ENCODE measurements around the gene DIS3L2. TPM values are rescaled to one million over a fixed set of nuclear protein-coding genes. Genes with fewer than 3 reads are reported as not detected.
A peak's percentile ranks its signal among the peaks of the same experiment; 100 is the strongest.

DIS3L2 gene
- total RNA-seq, 1 donor from 2014 or later: 53.6 TPM

- TF ChIP-seq, protein P1, sequence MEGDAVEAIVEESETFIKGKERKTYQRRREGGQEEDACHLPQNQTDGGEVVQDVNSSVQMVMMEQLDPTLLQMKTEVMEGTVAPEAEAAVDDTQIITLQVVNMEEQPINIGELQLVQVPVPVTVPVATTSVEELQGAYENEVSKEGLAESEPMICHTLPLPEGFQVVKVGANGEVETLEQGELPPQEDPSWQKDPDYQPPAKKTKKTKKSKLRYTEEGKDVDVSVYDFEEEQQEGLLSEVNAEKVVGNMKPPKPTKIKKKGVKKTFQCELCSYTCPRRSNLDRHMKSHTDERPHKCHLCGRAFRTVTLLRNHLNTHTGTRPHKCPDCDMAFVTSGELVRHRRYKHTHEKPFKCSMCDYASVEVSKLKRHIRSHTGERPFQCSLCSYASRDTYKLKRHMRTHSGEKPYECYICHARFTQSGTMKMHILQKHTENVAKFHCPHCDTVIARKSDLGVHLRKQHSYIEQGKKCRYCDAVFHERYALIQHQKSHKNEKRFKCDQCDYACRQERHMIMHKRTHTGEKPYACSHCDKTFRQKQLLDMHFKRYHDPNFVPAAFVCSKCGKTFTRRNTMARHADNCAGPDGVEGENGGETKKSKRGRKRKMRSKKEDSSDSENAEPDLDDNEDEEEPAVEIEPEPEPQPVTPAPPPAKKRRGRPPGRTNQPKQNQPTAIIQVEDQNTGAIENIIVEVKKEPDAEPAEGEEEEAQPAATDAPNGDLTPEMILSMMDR (conservative IDR thresholded peaks at IDR 0.05): no peak
- Mint-ChIP-seq H3K27me3 (no peaks in the 10 kb centered on the region), H3K4me1 (ENCODE audit: unreplicated experiment) (peaks cover 10% of the 10 kb centered on the region), H3K4me3 (no peak overlapping the region), H3K27ac (no peak overlapping the region), H3K36me3 (peaks cover 33% of the 10 kb centered on the region), H3K9me3 (peaks cover 5% of the 10 kb centered on the region)
- DNase-seq (ENCODE audit: extremely low spot score, unreplicated experiment): no peak
Measured at GRCh38 chr2:232261776-232262175, 300.3 kb downstream of the DIS3L2 start.

- Mint-ChIP-seq H3K9me3 (peaks cover 5% of the 10 kb centered on the region), H3K4me3 (no peak overlapping the region), H3K36me3 (peaks cover 33% of the 10 kb centered on the region), H3K27me3 (no peaks in the 10 kb centered on the region), H3K4me1 (ENCODE audit: unreplicated experiment) (peaks cover 10% of the 10 kb centered on the region), H3K27ac (no peak overlapping the region)
- no peak for DNase-seq (ENCODE audit: extremely low spot score, unreplicated experiment)
- TF ChIP-seq, protein P1 (conservative IDR thresholded peaks at IDR 0.05): no peak
Measured at GRCh38 chr2:232263295-232263694, 301.8 kb downstream of the DIS3L2 start.

DNA sequence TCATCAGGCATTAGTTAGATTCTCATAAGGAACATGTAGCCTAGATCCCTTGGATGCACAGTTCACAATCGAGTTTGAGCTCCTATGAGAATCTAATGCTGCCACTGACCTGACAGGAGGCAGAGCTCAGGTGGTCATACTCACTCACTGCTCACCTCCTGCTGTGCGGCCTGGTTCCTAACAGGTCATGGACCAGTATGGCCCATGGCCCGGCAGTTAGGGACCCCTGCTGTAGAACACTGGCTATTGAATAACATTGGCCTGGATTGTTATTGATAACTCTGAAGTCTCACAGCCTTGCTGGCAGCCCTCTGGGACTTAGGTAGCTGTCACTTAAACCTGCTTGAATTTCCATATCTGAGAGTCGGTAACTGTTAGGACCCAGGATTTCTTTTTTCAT, 302.6 kb downstream of the DIS3L2 start:
- no peak for DNase-seq (ENCODE audit: extremely low spot score, unreplicated experiment)
- Mint-ChIP-seq H3K4me3 (no peak overlapping the region), H3K4me1 (ENCODE audit: unreplicated experiment) (peaks cover 12% of the 10 kb centered on the region), H3K9me3 (peaks cover 5% of the 10 kb centered on the region), H3K36me3 (peaks cover 29% of the 10 kb centered on the region), H3K27me3 (no peaks in the 10 kb centered on the region), H3K27ac (no peak overlapping the region)
- TF ChIP-seq, protein P1 (conservative IDR thresholded peaks at IDR 0.05): no peak

GRCh38 chr2:232265329-232265728, 303.8 kb downstream of the DIS3L2 start:
- H3K27ac Mint-ChIP-seq: peak overlapping the region; percentile 59
- DNase-seq (ENCODE audit: extremely low spot score, unreplicated experiment): no peak
- peaks cover 36% of the 10 kb centered on the region for H3K36me3 Mint-ChIP-seq
- peaks cover 13% of the 10 kb centered on the region for H3K4me1 Mint-ChIP-seq (ENCODE audit: unreplicated experiment)
- peaks cover 5% of the 10 kb centered on the region for H3K9me3 Mint-ChIP-seq
- H3K4me3 Mint-ChIP-seq: peak overlapping the region; percentile 23
- no peaks in the 10 kb centered on the region for H3K27me3 Mint-ChIP-seq
- TF ChIP-seq, protein P1 (conservative IDR thresholded peaks at IDR 0.05): peak; percentile 19

DNA sequence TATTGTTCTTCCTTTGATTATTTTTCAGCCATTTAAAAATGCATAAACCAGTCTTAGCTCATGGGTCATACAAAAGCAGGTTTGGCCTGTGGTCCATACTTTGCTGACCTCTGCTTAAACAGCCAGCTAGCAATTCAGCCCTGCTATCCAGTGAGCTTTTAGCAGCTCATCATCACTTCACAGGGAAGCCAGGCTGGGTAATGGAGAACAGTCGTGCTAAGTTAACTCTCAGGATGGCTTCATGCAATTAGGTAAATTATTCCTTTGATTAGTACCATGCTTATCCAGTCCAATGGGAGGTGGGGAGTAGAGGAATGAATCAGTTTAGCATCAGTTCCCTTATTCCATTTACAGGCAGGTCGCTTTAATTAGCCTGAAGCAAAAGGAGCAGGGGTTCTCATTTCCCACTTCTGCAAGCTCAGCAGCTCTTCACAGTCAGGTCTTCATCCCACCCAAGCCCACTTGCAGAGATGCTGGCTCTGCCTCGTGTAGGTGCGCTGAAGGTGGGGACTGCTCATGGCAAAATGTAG, 307.2 kb downstream of the DIS3L2 start:
- Mint-ChIP-seq H3K36me3 (peaks cover 24% of the 10 kb centered on the region), H3K27ac (no peak overlapping the region), H3K27me3 (no peaks in the 10 kb centered on the region), H3K4me1 (ENCODE audit: unreplicated experiment) (peaks cover 13% of the 10 kb centered on the region), H3K9me3 (no peaks in the 10 kb centered on the region), H3K4me3 (no peak overlapping the region)
- no peak for DNase-seq (ENCODE audit: extremely low spot score, unreplicated experiment)
- TF ChIP-seq, protein P1 (conservative IDR thresholded peaks at IDR 0.05): no peak

- H3K9me3 Mint-ChIP-seq: no peaks in the 10 kb centered on the region
- TF ChIP-seq, protein P1 (conservative IDR thresholded peaks at IDR 0.05): no peak
- no peak overlapping the region for H3K27ac Mint-ChIP-seq
- H3K4me3 Mint-ChIP-seq: no peak overlapping the region
- H3K4me1 Mint-ChIP-seq (ENCODE audit: unreplicated experiment): peaks cover 13% of the 10 kb centered on the region
- peaks cover 17% of the 10 kb centered on the region for H3K36me3 Mint-ChIP-seq
- H3K27me3 Mint-ChIP-seq: no peaks in the 10 kb centered on the region
- no peak for DNase-seq (ENCODE audit: extremely low spot score, unreplicated experiment)
Measured at GRCh38 chr2:232269867-232270266, 308.4 kb downstream of the DIS3L2 start.

Data from type B pancreatic cell (in vitro differentiated cells).